Measurements from ENCODE around the gene FGFR2.

The FGFR2 gene

DNA sequence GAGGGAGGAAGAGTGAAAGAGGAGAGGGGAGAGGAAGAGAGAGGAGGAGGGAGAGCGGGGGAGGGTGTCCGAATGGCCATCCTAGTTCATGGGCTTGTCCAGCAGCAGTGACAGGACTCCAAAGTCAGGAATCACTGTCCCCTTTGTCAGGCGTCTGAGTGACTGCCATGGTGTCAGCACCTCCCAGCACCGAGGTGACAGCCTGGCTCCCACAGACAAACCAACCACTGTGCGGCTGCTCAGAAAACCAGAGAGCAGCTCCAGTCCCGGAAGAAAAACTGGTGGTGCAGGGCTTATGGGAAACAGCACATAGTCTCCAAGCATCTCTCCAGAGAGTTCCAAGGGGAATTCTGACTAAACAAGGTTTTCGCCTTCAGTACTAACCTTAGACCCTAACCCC lies 18.9 kb upstream of the FGFR2 start:
- no peak for ATAC-seq
- TF ChIP-seq ISL1 (CRISPR knock-in tag; IDR thresholded peaks at IDR 0.05) (no peak), ESRRG (CRISPR knock-in tag; IDR thresholded peaks at IDR 0.05) (no peak), PATZ1 (CRISPR knock-in tag; IDR thresholded peaks at IDR 0.05; ENCODE audit: borderline replicate concordance) (no peak), ARNTL (CRISPR knock-in tag; IDR thresholded peaks at IDR 0.05; ENCODE audit: borderline replicate concordance, low read depth) (no peak), TOX (CRISPR knock-in tag; IDR thresholded peaks at IDR 0.05; ENCODE audit: borderline replicate concordance) (no peak), ZFP3 (CRISPR knock-in tag; IDR thresholded peaks at IDR 0.05) (no peak), PPARA (CRISPR knock-in tag; IDR thresholded peaks at IDR 0.05; ENCODE audit: borderline replicate concordance) (no peak), ZC3H10 (CRISPR knock-in tag; IDR thresholded peaks at IDR 0.05) (no peak), TCF4 (CRISPR knock-in tag; IDR thresholded peaks at IDR 0.05; ENCODE audit: borderline replicate concordance) (no peak), RARB (CRISPR knock-in tag; IDR thresholded peaks at IDR 0.05) (no peak)
- TF ChIP-seq, protein P1, sequence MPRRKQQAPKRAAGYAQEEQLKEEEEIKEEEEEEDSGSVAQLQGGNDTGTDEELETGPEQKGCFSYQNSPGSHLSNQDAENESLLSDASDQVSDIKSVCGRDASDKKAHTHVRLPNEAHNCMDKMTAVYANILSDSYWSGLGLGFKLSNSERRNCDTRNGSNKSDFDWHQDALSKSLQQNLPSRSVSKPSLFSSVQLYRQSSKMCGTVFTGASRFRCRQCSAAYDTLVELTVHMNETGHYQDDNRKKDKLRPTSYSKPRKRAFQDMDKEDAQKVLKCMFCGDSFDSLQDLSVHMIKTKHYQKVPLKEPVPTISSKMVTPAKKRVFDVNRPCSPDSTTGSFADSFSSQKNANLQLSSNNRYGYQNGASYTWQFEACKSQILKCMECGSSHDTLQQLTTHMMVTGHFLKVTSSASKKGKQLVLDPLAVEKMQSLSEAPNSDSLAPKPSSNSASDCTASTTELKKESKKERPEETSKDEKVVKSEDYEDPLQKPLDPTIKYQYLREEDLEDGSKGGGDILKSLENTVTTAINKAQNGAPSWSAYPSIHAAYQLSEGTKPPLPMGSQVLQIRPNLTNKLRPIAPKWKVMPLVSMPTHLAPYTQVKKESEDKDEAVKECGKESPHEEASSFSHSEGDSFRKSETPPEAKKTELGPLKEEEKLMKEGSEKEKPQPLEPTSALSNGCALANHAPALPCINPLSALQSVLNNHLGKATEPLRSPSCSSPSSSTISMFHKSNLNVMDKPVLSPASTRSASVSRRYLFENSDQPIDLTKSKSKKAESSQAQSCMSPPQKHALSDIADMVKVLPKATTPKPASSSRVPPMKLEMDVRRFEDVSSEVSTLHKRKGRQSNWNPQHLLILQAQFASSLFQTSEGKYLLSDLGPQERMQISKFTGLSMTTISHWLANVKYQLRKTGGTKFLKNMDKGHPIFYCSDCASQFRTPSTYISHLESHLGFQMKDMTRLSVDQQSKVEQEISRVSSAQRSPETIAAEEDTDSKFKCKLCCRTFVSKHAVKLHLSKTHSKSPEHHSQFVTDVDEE (CRISPR knock-in tag; IDR thresholded peaks at IDR 0.05) = no peak

DNA sequence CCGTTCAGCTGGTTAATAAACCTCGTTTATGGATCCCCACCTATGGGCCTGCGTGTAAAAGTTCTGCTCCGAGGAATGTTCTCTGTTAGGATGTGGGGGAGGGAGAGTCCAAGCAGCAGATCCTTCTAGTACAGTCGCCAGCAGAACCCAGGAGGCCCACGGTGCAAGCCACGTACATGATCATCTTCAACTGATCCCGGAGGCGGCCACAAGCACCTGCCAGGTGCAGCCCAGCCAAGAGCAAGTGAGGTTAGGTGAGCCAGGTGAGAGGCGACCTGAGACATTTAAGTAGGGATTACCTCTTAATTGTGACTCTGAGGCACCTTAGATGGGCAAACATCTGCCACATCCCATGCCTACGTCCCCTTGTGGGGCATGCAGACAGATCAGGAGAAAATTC lies 18.0 kb upstream of the FGFR2 start:
- ATAC-seq = no peak
- no peak for TF ChIP-seq TOX (CRISPR knock-in tag; IDR thresholded peaks at IDR 0.05; ENCODE audit: borderline replicate concordance)
- no peak for TF ChIP-seq BACH2 (CRISPR knock-in tag; IDR thresholded peaks at IDR 0.05; ENCODE audit: borderline replicate concordance)
- TF ChIP-seq TCF4 (CRISPR knock-in tag; IDR thresholded peaks at IDR 0.05; ENCODE audit: borderline replicate concordance) = no peak
- no peak for TF ChIP-seq PATZ1 (CRISPR knock-in tag; IDR thresholded peaks at IDR 0.05; ENCODE audit: borderline replicate concordance)
- no peak for TF ChIP-seq CSRNP3 (CRISPR knock-in tag; IDR thresholded peaks at IDR 0.05)
- TF ChIP-seq ZNF565 (CRISPR knock-in tag; conservative IDR thresholded peaks at IDR 0.05; ENCODE audit: low read depth) = no peak
- TF ChIP-seq, protein P2, sequence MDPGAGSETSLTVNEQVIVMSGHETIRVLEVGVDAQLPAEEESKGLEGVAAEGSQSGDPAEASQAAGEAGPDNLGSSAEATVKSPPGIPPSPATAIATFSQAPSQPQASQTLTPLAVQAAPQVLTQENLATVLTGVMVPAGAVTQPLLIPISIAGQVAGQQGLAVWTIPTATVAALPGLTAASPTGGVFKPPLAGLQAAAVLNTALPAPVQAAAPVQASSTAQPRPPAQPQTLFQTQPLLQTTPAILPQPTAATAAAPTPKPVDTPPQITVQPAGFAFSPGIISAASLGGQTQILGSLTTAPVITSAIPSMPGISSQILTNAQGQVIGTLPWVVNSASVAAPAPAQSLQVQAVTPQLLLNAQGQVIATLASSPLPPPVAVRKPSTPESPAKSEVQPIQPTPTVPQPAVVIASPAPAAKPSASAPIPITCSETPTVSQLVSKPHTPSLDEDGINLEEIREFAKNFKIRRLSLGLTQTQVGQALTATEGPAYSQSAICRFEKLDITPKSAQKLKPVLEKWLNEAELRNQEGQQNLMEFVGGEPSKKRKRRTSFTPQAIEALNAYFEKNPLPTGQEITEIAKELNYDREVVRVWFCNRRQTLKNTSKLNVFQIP (CRISPR knock-in tag; IDR thresholded peaks at IDR 0.05; ENCODE audit: borderline replicate concordance, low read depth) = no peak
- TF ChIP-seq RARB (CRISPR knock-in tag; IDR thresholded peaks at IDR 0.05) = no peak
- no peak for TF ChIP-seq CREB5 (CRISPR knock-in tag; IDR thresholded peaks at IDR 0.05; ENCODE audit: low read depth)
- no peak for TF ChIP-seq OSR1 (CRISPR knock-in tag; IDR thresholded peaks at IDR 0.05)

- no peak for TF ChIP-seq OSR1 (CRISPR knock-in tag; IDR thresholded peaks at IDR 0.05)
- no peak for TF ChIP-seq TCF4 (CRISPR knock-in tag; IDR thresholded peaks at IDR 0.05; ENCODE audit: borderline replicate concordance)
- TF ChIP-seq ESRRG (CRISPR knock-in tag; IDR thresholded peaks at IDR 0.05) = no peak
- no peak for TF ChIP-seq ZFP30 (CRISPR knock-in tag; IDR thresholded peaks at IDR 0.05)
- TF ChIP-seq ZNF8 (CRISPR knock-in tag; IDR thresholded peaks at IDR 0.05) = no peak
- no peak for TF ChIP-seq RARB (CRISPR knock-in tag; IDR thresholded peaks at IDR 0.05)
- no peak for ATAC-seq
These were observed 17.6 kb upstream of the FGFR2 start for GRCh38 chr10:121615836-121616235.

Data from SK-N-SH treated with all-trans-retinoic acid at 6 μM for 48 hours (cell line).